ENCODE data around the gene ASIC3.
A peak's percentile ranks its signal among the peaks of the same experiment; 100 is the strongest.
"Not testable (repeated sequence)": the region's sequence is repeated elsewhere in the genome, so short reads cannot be mapped to it uniquely, and the experiment has no call there.

Gene ASIC3

GRCh38 chr7:151035026-151035717 is 13.2 kb upstream of the ASIC3 start:
- TF ChIP-seq, protein P1, sequence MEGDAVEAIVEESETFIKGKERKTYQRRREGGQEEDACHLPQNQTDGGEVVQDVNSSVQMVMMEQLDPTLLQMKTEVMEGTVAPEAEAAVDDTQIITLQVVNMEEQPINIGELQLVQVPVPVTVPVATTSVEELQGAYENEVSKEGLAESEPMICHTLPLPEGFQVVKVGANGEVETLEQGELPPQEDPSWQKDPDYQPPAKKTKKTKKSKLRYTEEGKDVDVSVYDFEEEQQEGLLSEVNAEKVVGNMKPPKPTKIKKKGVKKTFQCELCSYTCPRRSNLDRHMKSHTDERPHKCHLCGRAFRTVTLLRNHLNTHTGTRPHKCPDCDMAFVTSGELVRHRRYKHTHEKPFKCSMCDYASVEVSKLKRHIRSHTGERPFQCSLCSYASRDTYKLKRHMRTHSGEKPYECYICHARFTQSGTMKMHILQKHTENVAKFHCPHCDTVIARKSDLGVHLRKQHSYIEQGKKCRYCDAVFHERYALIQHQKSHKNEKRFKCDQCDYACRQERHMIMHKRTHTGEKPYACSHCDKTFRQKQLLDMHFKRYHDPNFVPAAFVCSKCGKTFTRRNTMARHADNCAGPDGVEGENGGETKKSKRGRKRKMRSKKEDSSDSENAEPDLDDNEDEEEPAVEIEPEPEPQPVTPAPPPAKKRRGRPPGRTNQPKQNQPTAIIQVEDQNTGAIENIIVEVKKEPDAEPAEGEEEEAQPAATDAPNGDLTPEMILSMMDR (conservative IDR thresholded peaks at IDR 0.05; ENCODE audit: low read depth, low read length) = no peak
- H3K4me3 ChIP-seq (ENCODE audit: low read length) = no peak overlapping the region
- no peak for DNase-seq (ENCODE audit: low read depth)

DNA sequence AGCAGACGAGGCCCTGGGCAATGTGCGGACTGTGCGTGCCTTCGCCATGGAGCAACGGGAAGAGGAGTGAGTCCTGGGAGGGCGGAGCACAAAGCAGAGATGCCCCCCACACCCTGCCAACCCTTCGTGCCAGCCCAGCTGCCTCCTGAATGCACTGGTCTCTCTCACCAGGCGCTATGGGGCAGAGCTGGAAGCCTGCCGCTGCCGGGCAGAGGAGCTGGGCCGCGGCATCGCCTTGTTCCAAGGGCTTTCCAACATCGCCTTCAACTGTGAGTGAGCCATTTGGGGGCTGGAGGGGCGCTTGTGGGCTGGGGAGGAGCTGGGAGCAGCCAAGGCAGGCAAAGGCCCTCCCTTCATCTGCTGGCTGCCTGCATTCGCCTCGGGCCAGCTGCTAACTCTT is 12.4 kb upstream of the ASIC3 start:
- TF ChIP-seq, protein P1 (conservative IDR thresholded peaks at IDR 0.05; ENCODE audit: low read depth, low read length) = no peak

GRCh38 chr7:151038951-151039849 is 9.1 kb upstream of the ASIC3 start:
- DNase-seq (ENCODE audit: low read depth) = peak; percentile 80
- no peak overlapping the region for H3K4me3 ChIP-seq (ENCODE audit: low read length)
- TF ChIP-seq, protein P1 (conservative IDR thresholded peaks at IDR 0.05; ENCODE audit: low read depth, low read length) = no peak

More for the DNA sequence above, 12.4 kb upstream of the ASIC3 start:
- H3K4me3 ChIP-seq (ENCODE audit: low read length) = no peak overlapping the region
- no peak for DNase-seq (ENCODE audit: low read depth)

DNA sequence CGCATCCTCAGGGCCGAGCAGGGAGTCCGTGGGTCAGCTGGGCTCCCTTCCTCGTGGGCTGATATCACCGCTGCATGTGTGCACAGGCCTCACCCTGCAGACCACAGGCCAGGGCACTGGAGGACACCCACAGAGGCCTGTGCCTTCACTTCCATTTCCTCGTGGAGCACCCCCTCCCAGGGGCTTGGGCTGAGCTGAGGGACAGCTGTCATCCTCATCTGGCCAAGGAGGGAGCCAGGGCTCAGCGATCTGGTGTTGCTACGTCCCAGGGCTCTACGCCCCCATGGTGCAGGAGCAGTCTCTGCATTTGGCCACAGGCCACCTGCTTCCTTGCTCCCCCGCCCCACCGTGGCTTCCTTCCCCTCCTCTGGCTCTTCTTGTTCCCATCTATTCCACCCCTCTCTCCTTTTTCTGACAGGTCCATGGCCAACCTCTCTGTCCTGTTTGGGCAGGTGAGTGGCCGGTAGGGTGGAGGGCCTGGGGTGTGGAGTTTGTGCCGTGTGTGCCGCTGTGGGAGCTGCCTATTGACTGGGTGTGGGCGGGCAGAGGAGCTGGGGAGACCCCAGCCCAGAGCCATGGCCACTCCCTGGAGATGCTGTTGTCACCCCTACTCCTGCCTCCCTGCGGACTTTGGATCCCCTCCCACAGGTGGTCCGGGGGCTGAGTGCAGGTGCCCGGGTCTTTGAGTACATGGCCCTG is 8.3 kb upstream of the ASIC3 start:
- TF ChIP-seq, protein P1 (conservative IDR thresholded peaks at IDR 0.05; ENCODE audit: low read depth, low read length) = no peak
- DNase-seq (ENCODE audit: low read depth) = no peak
- no peak overlapping the region for H3K4me3 ChIP-seq (ENCODE audit: low read length)

DNA sequence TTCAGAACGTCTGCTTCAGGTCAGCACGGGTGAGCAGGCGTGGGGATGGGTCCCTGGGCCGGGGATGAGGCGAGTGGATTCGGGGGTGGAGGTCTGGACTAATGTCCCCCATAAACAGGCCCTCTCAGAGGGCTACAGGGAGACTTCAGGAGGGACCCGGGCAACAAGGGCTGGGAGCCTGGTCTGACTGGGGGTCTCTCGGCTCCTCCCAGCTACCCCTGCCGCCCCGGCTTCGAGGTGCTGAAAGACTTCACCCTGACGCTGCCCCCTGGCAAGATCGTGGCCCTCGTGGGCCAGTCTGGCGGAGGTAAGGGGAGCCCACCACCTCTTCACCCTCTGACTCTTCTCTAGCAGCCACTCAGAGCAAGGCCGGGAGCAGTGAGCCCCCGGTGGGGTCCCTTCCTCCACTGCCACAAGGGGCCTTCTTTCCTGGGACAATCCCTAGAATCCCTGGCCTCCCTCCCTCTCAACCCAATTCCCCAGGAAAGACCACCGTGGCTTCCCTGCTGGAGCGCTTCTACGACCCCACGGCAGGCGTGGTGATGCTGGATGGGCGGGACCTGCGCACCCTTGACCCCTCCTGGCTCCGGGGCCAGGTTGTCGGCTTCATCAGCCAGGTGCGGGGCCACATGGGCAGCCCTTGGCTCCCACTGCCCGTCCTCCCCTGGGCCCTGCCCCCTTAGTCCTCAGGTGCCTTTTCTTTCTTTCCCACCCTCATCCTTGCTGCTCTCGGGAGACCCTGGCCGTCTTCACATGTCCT is 7.5 kb upstream of the ASIC3 start:
- no peak overlapping the region for H3K4me3 ChIP-seq (ENCODE audit: low read length)
- no peak for DNase-seq (ENCODE audit: low read depth)
- TF ChIP-seq, protein P1 (conservative IDR thresholded peaks at IDR 0.05; ENCODE audit: low read depth, low read length) = no peak

- H3K4me3 ChIP-seq (ENCODE audit: low read length); DNase-seq (ENCODE audit: low read depth): not testable (repeated sequence)
Observed at GRCh38 chr7:151043449-151043848, 4.9 kb upstream of the ASIC3 start.

GRCh38 chr7:151043959-151044358 is 4.4 kb upstream of the ASIC3 start:
- TF ChIP-seq, protein P1 (conservative IDR thresholded peaks at IDR 0.05; ENCODE audit: low read depth, low read length) = no peak
- H3K4me3 ChIP-seq (ENCODE audit: low read length) = no peak overlapping the region
- no peak for DNase-seq (ENCODE audit: low read depth)

All from retinal pigment epithelial cell (primary cell).